KMS-11 (cell line): Measurements from ENCODE around the gene SYT11.

Experiments used
- H2AFZ ChIP-seq: fragments of 200-600 bp; sonication (generic); 2 replicates; pipeline ENCODE4 v1.6.1; 2016; ENCODE audit warnings: antibody characterized with exemption, mixed run types, low read depth
- H3K27ac ChIP-seq: fragments of 200-600 bp; sonication (generic); 2 replicates; pipeline ENCODE4 v1.6.1; 2016; ENCODE audit warnings: mild to moderate bottlenecking, mixed run types
- H3K27me3 ChIP-seq: fragments of 200-600 bp; sonication (generic); 2 replicates; pipeline ENCODE4 v1.6.1; 2017; ENCODE audit warnings: mild to moderate bottlenecking, low read depth, mixed run types, moderate library complexity; ENCODE audit not compliant: insufficient read depth
- H3K36me3 ChIP-seq: fragments of 200-600 bp; sonication (generic); 2 replicates; pipeline ENCODE4 v1.6.1; 2017; ENCODE audit warnings: mild to moderate bottlenecking, mixed run types; ENCODE audit not compliant: insufficient read depth
- H3K4me1 ChIP-seq: fragments of 200-600 bp; sonication (generic); 2 replicates; pipeline ENCODE4 v1.6.1; 2016; ENCODE audit warnings: mild to moderate bottlenecking, low read depth, mixed run types; ENCODE audit not compliant: poor library complexity, severe bottlenecking
- H3K4me2 ChIP-seq: fragments of 200-600 bp; sonication (generic); 2 replicates; pipeline ENCODE4 v1.7.0; 2016; ENCODE audit warnings: mild to moderate bottlenecking, mixed run types
- H3K4me3 ChIP-seq: fragments of 200-600 bp; sonication (generic); IDR thresholded peaks from 2 replicates; pipeline ENCODE4 v1.6.1; 2017; ENCODE audit warnings: low read depth, low read length, mixed read lengths; ENCODE audit not compliant: insufficient read depth
- H3K79me2 ChIP-seq: fragments of 200-600 bp; sonication (generic); 2 replicates; pipeline ENCODE4 v1.6.1; 2016; ENCODE audit warnings: low read depth, mixed run types; ENCODE audit not compliant: insufficient read depth
- H3K9ac ChIP-seq: fragments of 200-600 bp; sonication (generic); 2 replicates; pipeline ENCODE4 v1.6.1; 2016; ENCODE audit warnings: mild to moderate bottlenecking, mixed run types
- H4K20me1 ChIP-seq: fragments of 200-600 bp; sonication (generic); 2 replicates; pipeline ENCODE4 v1.6.1; 2016; ENCODE audit warnings: mild to moderate bottlenecking, mixed run types; ENCODE audit not compliant: insufficient read depth
- CTCF ChIP-seq: fragments of 200-600 bp; sonication (generic); conservative IDR thresholded peaks from 2 replicates; pipeline ENCODE4 v1.6.1; 2017; ENCODE audit warnings: low read depth, mild to moderate bottlenecking, antibody characterized with exemption, low read length, moderate library complexity, mixed read lengths

The SYT11 gene

GRCh38 chr1:155835548-155835947 is 23.8 kb upstream of the SYT11 start:
- Histone ChIP-seq H3K4me1 (peaks cover 17% of the 10 kb centered on the region), H3K79me2 (peaks cover 31% of the 10 kb centered on the region; the same call in 1 of the 2 replicates), H3K27ac (no peak overlapping the region), H3K36me3 (no peaks in the 10 kb centered on the region), H2AFZ (no peak overlapping the region), H4K20me1 (no peaks in the 10 kb centered on the region), H3K9ac (no peak overlapping the region), H3K4me2 (no peak overlapping the region), H3K27me3 (no peaks in the 10 kb centered on the region), H3K4me3 (no peak overlapping the region)
- TF ChIP-seq CTCF: no peak

GRCh38 chr1:155840386-155840785 is 19.0 kb upstream of the SYT11 start:
- Histone ChIP-seq H3K4me1 (peaks cover 22% of the 10 kb centered on the region), H3K9ac (no peak overlapping the region), H3K27me3 (no peaks in the 10 kb centered on the region), H3K79me2 (peaks cover 56% of the 10 kb centered on the region), H4K20me1 (peaks cover 5% of the 10 kb centered on the region; the same call in 1 of the 2 replicates), H3K4me2 (no peak overlapping the region), H3K36me3 (no peaks in the 10 kb centered on the region; the same call in 1 of the 2 replicates), H3K4me3 (no peak overlapping the region), H2AFZ (no peak overlapping the region), H3K27ac (no peak overlapping the region)
- no peak for TF ChIP-seq CTCF

- H3K27ac ChIP-seq: peak overlapping the region; percentile 0; the same call in 1 of the 2 replicates
- no peak overlapping the region for H3K9ac ChIP-seq
- TF ChIP-seq CTCF: no peak
- peak overlapping the region; percentile 0; the same call in 1 of the 2 replicates for H3K4me2 ChIP-seq
- no peak overlapping the region for H3K4me3 ChIP-seq
- peaks cover 8% of the 10 kb centered on the region; the same call in 1 of the 2 replicates for H3K36me3 ChIP-seq
- H3K79me2 ChIP-seq: peaks cover 96% of the 10 kb centered on the region
- H3K4me1 ChIP-seq: peaks cover 33% of the 10 kb centered on the region
- H3K27me3 ChIP-seq: no peaks in the 10 kb centered on the region
- peaks cover 5% of the 10 kb centered on the region; the same call in 1 of the 2 replicates for H4K20me1 ChIP-seq
- H2AFZ ChIP-seq: no peak overlapping the region
Observed at GRCh38 chr1:155844860-155845421, 14.4 kb upstream of the SYT11 start.

GRCh38 chr1:155847823-155848529 is 11.4 kb upstream of the SYT11 start:
- Histone ChIP-seq H3K4me3 (no peak overlapping the region), H3K27me3 (no peaks in the 10 kb centered on the region), H3K4me2 (no peak overlapping the region), H3K79me2 (peaks cover 98% of the 10 kb centered on the region), H3K4me1 (peaks cover 38% of the 10 kb centered on the region), H4K20me1 (no peaks in the 10 kb centered on the region), H3K9ac (no peak overlapping the region), H3K36me3 (peaks cover 8% of the 10 kb centered on the region; the same call in 1 of the 2 replicates), H2AFZ (no peak overlapping the region), H3K27ac (no peak overlapping the region)
- TF ChIP-seq CTCF: no peak
